GM12878 (cell line): Measurements from ENCODE around the gene TJP1. TPM values are rescaled to one million over a fixed set of nuclear protein-coding genes. Genes with fewer than 3 reads are reported as not detected.

Source experiments
- ATAC-seq: fragments of 200-7000 bp; cut with Tn5 transposase; 3 replicates; pipeline ENCODE4 v1.9.1; 2020; ENCODE audit warnings: mild to moderate bottlenecking, moderate library complexity
- BruUV-seq: library from RNA; stranded (reverse); fragments of 400-500 nt; replicated peaks from 2 replicates; lab custom pipeline; 2021; lab: Mats Ljungman, UMichigan
- CTCF ChIA-PET: fragments of 300-600 bp; sonication (Branson Sonifier 250); formaldehyde crosslinking; extraction: SDS; loops from one replicate; lab custom pipeline; 2021; ENCODE audit warnings: inconsistent platforms; lab: Yijun Ruan, JAX
- POLR2A ChIA-PET: fragments of 350-600 bp; formaldehyde crosslinking; extraction: SDS; loops from one replicate; lab custom pipeline; 2021; ENCODE audit warnings: inconsistent platforms; lab: Charles Lee
- RAD21 ChIA-PET: fragments of 300-600 bp; sonication (Branson Sonifier 250); formaldehyde crosslinking; loops from one replicate; lab custom pipeline; 2023; ENCODE audit warnings: antibody characterized with exemption; ENCODE audit not compliant: unreplicated experiment; lab: Charles Lee
- SMC1A ChIA-PET: fragments of 300-600 bp; sonication (Branson Sonifier 250); formaldehyde crosslinking; loops from one replicate; lab custom pipeline; 2023; ENCODE audit not compliant: unreplicated experiment, uncharacterized antibody; lab: Charles Lee
- DNase-seq: peaks from one replicate; pipeline ENCODE4 v3.0.0-alpha.2; 2011; ENCODE audit warnings: low read depth, low spot score
- FAIRE-seq: peaks from 3 replicates; lab custom pipeline; 2011; peaks lifted over from hg19 to GRCh38; lab: Jason Lieb, UNC
- H2AFZ ChIP-seq: 2 replicates; pipeline ENCODE4 v1.6.0; 2011; ENCODE audit warnings: low read depth, low read length, control low read depth; ENCODE audit not compliant: control insufficient read depth
- H3K27ac ChIP-seq: 2 replicates; pipeline ENCODE4 v1.5.1; 2011; ENCODE audit warnings: control low read depth; ENCODE audit not compliant: control insufficient read depth, insufficient read depth
- H3K27me3 ChIP-seq, 2 experiments: replicated peaks in 1 of 2; 2 replicates each; pipeline versions ENCODE4 v1.6.0 to v1.6.1; 2011; ENCODE audit warnings: low read length in 1 of 2; ENCODE audit not compliant: control insufficient read depth in 2 of 2, insufficient read depth in 2 of 2
- H3K36me3 ChIP-seq, 2 experiments: 2 replicates each; pipeline ENCODE4 v1.5.1; 2011; ENCODE audit warnings: low read length in 1 of 2; ENCODE audit not compliant: control insufficient read depth in 2 of 2, insufficient read depth in 2 of 2
- H3K4me1 ChIP-seq: 2 replicates; pipeline ENCODE4 v1.6.1; 2011; ENCODE audit warnings: mild to moderate bottlenecking, low read length, moderate library complexity, mixed read lengths; ENCODE audit not compliant: control insufficient read depth, insufficient read depth
- H3K4me2 ChIP-seq: 2 replicates; pipeline ENCODE4 v1.6.0; 2011; ENCODE audit warnings: control low read depth; ENCODE audit not compliant: control insufficient read depth, insufficient read depth
- H3K4me3 ChIP-seq: fragments of 200-600 bp; sonication (generic); 2 replicates; pipeline ENCODE4 v1.5.1; 2016
- H3K79me2 ChIP-seq: 2 replicates; pipeline ENCODE4 v1.6.0; 2011; ENCODE audit warnings: low read length; ENCODE audit not compliant: control insufficient read depth, insufficient read depth
- H3K9ac ChIP-seq: 2 replicates; pipeline ENCODE4 v1.8.0; 2011; ENCODE audit warnings: low read length, control low read depth, mixed read lengths; ENCODE audit not compliant: control insufficient read depth, insufficient read depth
- H3K9me3 ChIP-seq: replicated peaks from 3 replicates; pipeline ENCODE4 v1.5.1; 2011; ENCODE audit warnings: mild to moderate bottlenecking, low read length; ENCODE audit not compliant: control insufficient read depth, insufficient read depth
- H4K20me1 ChIP-seq: 2 replicates; pipeline ENCODE4 v1.6.0; 2011; ENCODE audit not compliant: control insufficient read depth, insufficient read depth
- CUX1 ChIP-seq: IDR thresholded peaks from 2 replicates; pipeline ENCODE4 v1.6.1; 2012; ENCODE audit warnings: improper control_type of control experiment, low read depth, low read length; ENCODE audit not compliant: insufficient replicate concordance
- JUNB ChIP-seq: IDR thresholded peaks from 2 replicates; pipeline ENCODE4 v1.6.1; 2016; ENCODE audit warnings: antibody characterized with exemption, mild to moderate bottlenecking
- NRF1 ChIP-seq: conservative IDR thresholded peaks from 2 replicates; pipeline ENCODE4 v1.6.1; 2011; ENCODE audit warnings: mild to moderate bottlenecking, low read depth, low read length, improper control_type of control experiment
- PAX8 ChIP-seq: fragments of 450-650 bp; IDR thresholded peaks from 2 replicates; pipeline ENCODE4 v1.6.1; 2017; ENCODE audit warnings: mild to moderate bottlenecking, moderate library complexity
- POLR2AphosphoS5 ChIP-seq: IDR thresholded peaks from 2 replicates; pipeline ENCODE4 v1.6.1; 2011; ENCODE audit warnings: mild to moderate bottlenecking, low read length, inconsistent platforms
- SIN3A ChIP-seq: IDR thresholded peaks from 2 replicates; pipeline ENCODE4 v1.6.1; 2012; ENCODE audit warnings: low read depth, low read length, improper control_type of control experiment
- SIX5 ChIP-seq: IDR thresholded peaks from 2 replicates; pipeline ENCODE4 v1.6.1; 2011; ENCODE audit warnings: mild to moderate bottlenecking, low read depth, low read length, moderate library complexity; ENCODE audit not compliant: severe bottlenecking
- SRF ChIP-seq, 2 experiments: IDR thresholded peaks; 2 replicates each; pipeline ENCODE4 v1.6.1; 2011; ENCODE audit warnings: low read depth in 2 of 2, low read length in 2 of 2, mild to moderate bottlenecking in 1 of 2, moderate library complexity in 1 of 2
- TCF12 ChIP-seq: IDR thresholded peaks from 2 replicates; pipeline ENCODE4 v1.6.1; 2011; ENCODE audit warnings: low read depth, mild to moderate bottlenecking, low read length
- TCF7 ChIP-seq: IDR thresholded peaks from 2 replicates; pipeline ENCODE4 v1.6.1; 2014; ENCODE audit warnings: antibody characterized with exemption, borderline replicate concordance
- ZBTB33 ChIP-seq: fragments of 450-650 bp; IDR thresholded peaks from 2 replicates; pipeline ENCODE4 v1.6.1; 2017; ENCODE audit warnings: mild to moderate bottlenecking
- ZNF217 ChIP-seq: fragments of 450-650 bp; IDR thresholded peaks from 2 replicates; pipeline ENCODE4 v1.6.1; 2017; ENCODE audit warnings: antibody characterized with exemption, mild to moderate bottlenecking
- ZNF274 ChIP-seq: IDR thresholded peaks from one replicate; pipeline ENCODE4 v1.8.0; 2011; ENCODE audit not compliant: insufficient read length, insufficient read depth
- WGBS: methylation state at CpG from one replicate; pipeline ENCODE4 v1.1.6; 2016; ENCODE audit warnings: low lambda C conversion rate; ENCODE audit not compliant: insufficient replicate concordance, insufficient coverage; ENCODE audit errors: missing lambda C conversion rate; 5-methylcytosine and 5-hydroxymethylcytosine counted together
- in situ Hi-C: fragments of 300-500 bp; cut with MboI; formaldehyde crosslinking; loops from 9 replicates; pipeline ENCODE4 v1.14.3; 2018; ENCODE audit warnings: mixed read lengths
- intact Hi-C: fragments of 100-400 bp; cut with micrococcal nuclease; formaldehyde crosslinking; loops from one replicate; pipeline ENCODE4 v1.14.2; 2022; ENCODE audit not compliant: unreplicated experiment
- polyA plus RNA-seq, 11 experiments: library from polyadenylated mRNA; depleted of rRNA in 4 of 11; unstranded in 6 of 11; stranded (reverse) in 5 of 11; fragments of >200 nt; fragmentation: Nextera tagmentation in 4 of 11; fragmentation: Illumina TruSeq in 1 of 11; extraction: Ambion mirVana in 4 of 11; extraction: Trizol in 1 of 11; gene quantifications; 1 replicate in 1 of 11; 2 replicates in 10 of 11; pipeline versions ENCODE4 v1.2.1 to v1.2.3, GENCODE V29; 2011 to 2016; ENCODE audit warnings: inconsistent platforms in 2 of 11, missing spikeins in 2 of 11, low read depth in 1 of 11
- total RNA-seq, 4 experiments: library from RNA; depleted of rRNA in 3 of 4; stranded (reverse); fragments of >200 nt in 3 of 4; fragmentation: Illumina TruSeq in 1 of 4; extraction: Trizol in 1 of 4; gene quantifications; 2 replicates each; pipeline versions ENCODE4 v1.2.1 to v1.2.3, GENCODE V29; 2013 to 2021
- TF ChIP-seq, protein P1 (sequence below): IDR thresholded peaks from 2 replicates; pipeline ENCODE4 v1.6.1; 2011; ENCODE audit warnings: low read depth, mild to moderate bottlenecking, low read length, moderate library complexity, borderline replicate concordance; ENCODE audit errors: extremely low read depth

Gene TJP1
- total and polyA plus RNA-seq, 10 of the 15 experiments (the other 5 are each of a cell fraction or from before 2014, with no cell fraction given) = 0.01 to 0.49 (median 0.08) TPM; not detected in 7

GRCh38 chr15:29815000-29815710, 7.1 kb downstream of the TJP1 start:
- H4K20me1 ChIP-seq = no peaks in the 10 kb centered on the region
- no peaks in the 10 kb centered on the region for H3K4me1 ChIP-seq
- H3K27ac ChIP-seq = no peak overlapping the region
- no peaks in the 10 kb centered on the region for H3K79me2 ChIP-seq
- CTCF ChIA-PET = no interaction called here
- SMC1A ChIA-PET = no interaction called here
- WGBS = 2% methylated on average over 3 of the region's 3 CpGs
- no TSS peak for BruUV-seq
- POLR2A ChIA-PET = no interaction called here
- RAD21 ChIA-PET = no interaction called here
- no peak for FAIRE-seq
- H3K4me3 ChIP-seq = no peak overlapping the region
- H2AFZ ChIP-seq = no peak overlapping the region
- intact Hi-C loops = no loop called here
- H3K9me3 ChIP-seq = no peaks in the 10 kb centered on the region
- H3K36me3 ChIP-seq = no peaks in the 10 kb centered on the region
- H3K9ac ChIP-seq = no peak overlapping the region
- no peaks in the 10 kb centered on the region for H3K27me3 ChIP-seq
- ATAC-seq = no peak
- H3K4me2 ChIP-seq = no peak overlapping the region
- no peak for DNase-seq
- in situ Hi-C loops = no loop called here
- TF ChIP-seq PAX8 (no peak), SIN3A (no peak), CUX1 (no peak), TCF7 (no peak), ZBTB33 (no peak), JUNB (no peak), TCF12 (no peak), POLR2AphosphoS5 (no peak), ZNF217 (no peak), NRF1 (no peak), SRF (IDR thresholded peaks at IDR 0.05; ENCODE audit: low read depth in 2 of 2, low read length in 2 of 2) (no peak), ZNF274 (no peak), SIX5 (no peak)
- TF ChIP-seq, protein P1, sequence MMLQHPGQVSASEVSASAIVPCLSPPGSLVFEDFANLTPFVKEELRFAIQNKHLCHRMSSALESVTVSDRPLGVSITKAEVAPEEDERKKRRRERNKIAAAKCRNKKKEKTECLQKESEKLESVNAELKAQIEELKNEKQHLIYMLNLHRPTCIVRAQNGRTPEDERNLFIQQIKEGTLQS = no peak
